ENCODE data around the gene OTOG.

OTOG gene

GRCh38 chr11:17563961-17564686 is 17.1 kb downstream of the OTOG start:
- no peak for DNase-seq

- DNase-seq: no peak
Measured at GRCh38 chr11:17564687-17565042, 17.6 kb downstream of the OTOG start.

GRCh38 chr11:17568944-17569343 is 21.9 kb downstream of the OTOG start:
- DNase-seq: no peak

GRCh38 chr11:17570034-17570433 is 23.0 kb downstream of the OTOG start:
- no peak for DNase-seq

GRCh38 chr11:17571431-17572358 is 24.6 kb downstream of the OTOG start:
- DNase-seq: no peak

GRCh38 chr11:17572359-17572690 is 25.3 kb downstream of the OTOG start:
- no peak for DNase-seq

- no peak for DNase-seq
Measured at GRCh38 chr11:17572791-17573460, 25.9 kb downstream of the OTOG start.

GRCh38 chr11:17573526-17573925 is 26.5 kb downstream of the OTOG start:
- no peak for DNase-seq

GRCh38 chr11:17574141-17575091 is 27.4 kb downstream of the OTOG start:
- no peak for DNase-seq

- DNase-seq: no peak
Measured at GRCh38 chr11:17575431-17576425, 28.7 kb downstream of the OTOG start.

GRCh38 chr11:17578296-17578695 is 31.2 kb downstream of the OTOG start:
- no peak for DNase-seq

GRCh38 chr11:17578958-17579357 is 31.9 kb downstream of the OTOG start:
- no peak for DNase-seq

GRCh38 chr11:17579451-17579850 is 32.4 kb downstream of the OTOG start:
- DNase-seq: no peak

GRCh38 chr11:17580271-17580670 is 33.2 kb downstream of the OTOG start:
- no peak for DNase-seq

GRCh38 chr11:17581036-17581731 is 34.1 kb downstream of the OTOG start:
- no peak for DNase-seq

GRCh38 chr11:17581732-17582053 is 34.6 kb downstream of the OTOG start:
- DNase-seq: no peak

GRCh38 chr11:17585911-17586695 is 39.0 kb downstream of the OTOG start:
- DNase-seq: no peak

- DNase-seq: no peak
Measured at GRCh38 chr11:17588166-17588565, 41.1 kb downstream of the OTOG start.

GRCh38 chr11:17588721-17589120 is 41.7 kb downstream of the OTOG start:
- no peak for DNase-seq

- no peak for DNase-seq
Measured at GRCh38 chr11:17590463-17590862, 43.4 kb downstream of the OTOG start.

All from NCI-H446 treated with DMSO at 0.1 percent for 48 hours (cell line).